Activated T-helper 2 cell treated with anti-CD3 and anti-CD28 coated beads, Interferon-gamma antibody, Interleukin-2, Interleukin-4, amounts not matched to agents 10 μg/mL and 5 μg/mL and 100 μg/mL, durations not matched to agents 14 hours and 24 hours and 36 hours (primary cell): ENCODE results near the gene ZNF581. TPM values are rescaled to one million over a fixed set of nuclear protein-coding genes. Genes with fewer than 3 reads are reported as not detected.
A peak's percentile ranks its signal among the peaks of the same experiment; 100 is the strongest.

Experiments used
- DNase-seq: peaks from one replicate; pipeline ENCODE4 v3.0.0; 2021; ENCODE audit warnings: low spot score
- H3K27ac Mint-ChIP-seq: one replicate; pipeline ENCODE4 v1.8.0; 2021; ENCODE audit warnings: mixed read lengths
- H3K27me3 Mint-ChIP-seq: one replicate; pipeline ENCODE4 v1.8.0; 2021; ENCODE audit warnings: low read depth, mixed read lengths
- H3K36me3 Mint-ChIP-seq: one replicate; pipeline ENCODE4 v1.8.0; 2021; ENCODE audit warnings: low read depth, mixed read lengths
- H3K4me1 Mint-ChIP-seq: one replicate; pipeline ENCODE4 v1.8.0; 2021; ENCODE audit warnings: low read depth, mixed read lengths
- H3K4me3 Mint-ChIP-seq: one replicate; pipeline ENCODE4 v1.8.0; 2021; ENCODE audit warnings: low read depth, mild to moderate bottlenecking, moderate library complexity, mixed read lengths
- H3K9me3 Mint-ChIP-seq: one replicate; pipeline ENCODE4 v1.8.0; 2021; ENCODE audit warnings: mixed read lengths
- intact Hi-C: fragments of 100-400 bp; cut with micrococcal nuclease; formaldehyde crosslinking; loops from one replicate; pipeline ENCODE4 v1.15.1; 2023
- total RNA-seq: library from RNA; stranded (reverse); gene quantifications from 2 replicates; pipeline ENCODE4 v1.2.3, GENCODE V29; 2022

ZNF581 gene
- total RNA-seq, 1 donor from 2014 or later, result 26.6 TPM

- no peak for DNase-seq
- H3K9me3 Mint-ChIP-seq, result no peaks in the 10 kb centered on the region
- H3K27ac Mint-ChIP-seq, result peak overlapping the region; percentile 99
- H3K4me1 Mint-ChIP-seq, result peaks cover 24% of the 10 kb centered on the region
- H3K36me3 Mint-ChIP-seq, result peaks cover 56% of the 10 kb centered on the region
- intact Hi-C loops, result loop anchor here (10.0 kb wide), 1 partner anchor 658 kb away; the partner anchor contains the start of gene ZSCAN5A
- H3K27me3 Mint-ChIP-seq, result no peaks in the 10 kb centered on the region
- H3K4me3 Mint-ChIP-seq, result peak overlapping the region; percentile 96
These were observed 13.1 kb downstream of the ZNF581 start for GRCh38 chr19:55656552-55656951.

- intact Hi-C loops, result loop anchor here (10.0 kb wide), 1 partner anchor 658 kb away; the partner anchor contains the start of gene ZSCAN5A
- DNase-seq, result no peak
- Mint-ChIP-seq H3K4me1 (peaks cover 27% of the 10 kb centered on the region), H3K27me3 (no peaks in the 10 kb centered on the region), H3K27ac (no peak overlapping the region), H3K4me3 (peak overlapping the region; percentile 96), H3K36me3 (peaks cover 60% of the 10 kb centered on the region), H3K9me3 (no peaks in the 10 kb centered on the region)
These were observed 13.7 kb downstream of the ZNF581 start for GRCh38 chr19:55656988-55657747.

- intact Hi-C loops, result loop anchor here (10.0 kb wide), 1 partner anchor 656 kb away; the partner anchor contains the start of gene ZSCAN5A
- peaks cover 27% of the 10 kb centered on the region for H3K4me1 Mint-ChIP-seq
- peaks cover 74% of the 10 kb centered on the region for H3K36me3 Mint-ChIP-seq
These were observed 15.5 kb downstream of the ZNF581 start for GRCh38 chr19:55658846-55659459.

GRCh38 chr19:55659822-55660221 lies 16.4 kb downstream of the ZNF581 start:
- H3K27me3 Mint-ChIP-seq, result no peaks in the 10 kb centered on the region
- peaks cover 27% of the 10 kb centered on the region for H3K4me1 Mint-ChIP-seq
- H3K9me3 Mint-ChIP-seq, result no peaks in the 10 kb centered on the region
- H3K27ac Mint-ChIP-seq, result no peak overlapping the region
- intact Hi-C loops, result loop anchor here (10.0 kb wide), 1 partner anchor 655 kb away; the partner anchor contains the start of gene ZSCAN5A
- DNase-seq, result no peak
- no peak overlapping the region for H3K4me3 Mint-ChIP-seq
- H3K36me3 Mint-ChIP-seq, result peaks cover 82% of the 10 kb centered on the region

More at GRCh38 chr19:55658846-55659459, 15.5 kb downstream of the ZNF581 start:
- Mint-ChIP-seq H3K27me3 (no peaks in the 10 kb centered on the region), H3K27ac (no peak overlapping the region), H3K4me3 (no peak overlapping the region), H3K9me3 (no peaks in the 10 kb centered on the region)
- no peak for DNase-seq

GRCh38 chr19:55660404-55660803 lies 17.0 kb downstream of the ZNF581 start:
- DNase-seq, result no peak

GRCh38 chr19:55660991-55661390 lies 17.5 kb downstream of the ZNF581 start:
- Mint-ChIP-seq H3K4me3 (no peak overlapping the region), H3K27ac (no peak overlapping the region), H3K27me3 (no peaks in the 10 kb centered on the region), H3K36me3 (peaks cover 83% of the 10 kb centered on the region), H3K9me3 (no peaks in the 10 kb centered on the region), H3K4me1 (peaks cover 24% of the 10 kb centered on the region)
- no peak for DNase-seq
- intact Hi-C loops, result no loop called here

More at GRCh38 chr19:55660404-55660803, 17.0 kb downstream of the ZNF581 start:
- Mint-ChIP-seq H3K4me1 (peaks cover 27% of the 10 kb centered on the region), H3K27ac (no peak overlapping the region), H3K4me3 (no peak overlapping the region), H3K27me3 (no peaks in the 10 kb centered on the region), H3K9me3 (no peaks in the 10 kb centered on the region), H3K36me3 (peaks cover 83% of the 10 kb centered on the region)
- intact Hi-C loops, result no loop called here

- H3K4me1 Mint-ChIP-seq, result peaks cover 21% of the 10 kb centered on the region
- no peaks in the 10 kb centered on the region for H3K9me3 Mint-ChIP-seq
- peaks cover 84% of the 10 kb centered on the region for H3K36me3 Mint-ChIP-seq
- H3K27me3 Mint-ChIP-seq, result no peaks in the 10 kb centered on the region
- DNase-seq, result no peak
- no peak overlapping the region for H3K4me3 Mint-ChIP-seq
- intact Hi-C loops, result no loop called here
- no peak overlapping the region for H3K27ac Mint-ChIP-seq
These were observed 18.4 kb downstream of the ZNF581 start for GRCh38 chr19:55661826-55662225.

GRCh38 chr19:55663846-55664536 lies 20.5 kb downstream of the ZNF581 start:
- intact Hi-C loops, result no loop called here
- Mint-ChIP-seq H3K27me3 (no peaks in the 10 kb centered on the region), H3K9me3 (no peaks in the 10 kb centered on the region), H3K4me3 (no peak overlapping the region), H3K36me3 (peaks cover 89% of the 10 kb centered on the region), H3K4me1 (peaks cover 9% of the 10 kb centered on the region), H3K27ac (no peak overlapping the region)
- no peak for DNase-seq

- Mint-ChIP-seq H3K27ac (no peak overlapping the region), H3K4me3 (no peak overlapping the region), H3K27me3 (no peaks in the 10 kb centered on the region), H3K9me3 (no peaks in the 10 kb centered on the region), H3K36me3 (peaks cover 89% of the 10 kb centered on the region), H3K4me1 (peaks cover 3% of the 10 kb centered on the region)
- intact Hi-C loops, result no loop called here
- no peak for DNase-seq
These were observed 23.0 kb downstream of the ZNF581 start for GRCh38 chr19:55666343-55667005.

GRCh38 chr19:55667006-55667381 lies 23.5 kb downstream of the ZNF581 start:
- no peaks in the 10 kb centered on the region for H3K27me3 Mint-ChIP-seq
- H3K27ac Mint-ChIP-seq, result no peak overlapping the region
- peaks cover 88% of the 10 kb centered on the region for H3K36me3 Mint-ChIP-seq
- DNase-seq, result no peak
- no peaks in the 10 kb centered on the region for H3K9me3 Mint-ChIP-seq
- H3K4me1 Mint-ChIP-seq, result peaks cover under 1% of the 10 kb centered on the region
- no peak overlapping the region for H3K4me3 Mint-ChIP-seq
- intact Hi-C loops, result no loop called here

- H3K4me1 Mint-ChIP-seq, result no peaks in the 10 kb centered on the region
- intact Hi-C loops, result no loop called here
- H3K9me3 Mint-ChIP-seq, result no peaks in the 10 kb centered on the region
- no peak overlapping the region for H3K27ac Mint-ChIP-seq
- H3K27me3 Mint-ChIP-seq, result no peaks in the 10 kb centered on the region
- H3K36me3 Mint-ChIP-seq, result peaks cover 88% of the 10 kb centered on the region
- DNase-seq, result no peak
- H3K4me3 Mint-ChIP-seq, result no peak overlapping the region
These were observed 24.1 kb downstream of the ZNF581 start for GRCh38 chr19:55667511-55667910.

GRCh38 chr19:55667958-55668357 lies 24.5 kb downstream of the ZNF581 start:
- H3K36me3 Mint-ChIP-seq, result peaks cover 83% of the 10 kb centered on the region
- no peaks in the 10 kb centered on the region for H3K4me1 Mint-ChIP-seq
- H3K4me3 Mint-ChIP-seq, result no peak overlapping the region
- H3K9me3 Mint-ChIP-seq, result no peaks in the 10 kb centered on the region
- no peaks in the 10 kb centered on the region for H3K27me3 Mint-ChIP-seq
- no peak for DNase-seq
- intact Hi-C loops, result no loop called here
- H3K27ac Mint-ChIP-seq, result no peak overlapping the region
